SU-DHL-6 (cell line): Measurements from ENCODE around the gene REG3G.

Source experiments
- H2AFZ ChIP-seq: fragments of 200-600 bp; sonication (generic); 2 replicates; pipeline ENCODE4 v1.6.1; 2014; ENCODE audit warnings: low read depth, mild to moderate bottlenecking, moderate library complexity, mixed read lengths, antibody characterized with exemption, low read length; ENCODE audit not compliant: severe bottlenecking
- H3F3A ChIP-seq: fragments of 200-600 bp; shearing (Covaris generic); 2 replicates; pipeline ENCODE4 v1.6.0; 2016; ENCODE audit warnings: antibody characterized with exemption, mild to moderate bottlenecking; ENCODE audit not compliant: insufficient read depth
- H3K27ac ChIP-seq: fragments of 200-600 bp; sonication (generic); 2 replicates; pipeline ENCODE4 v1.5.1; 2016; ENCODE audit warnings: low read depth, mild to moderate bottlenecking, low read length, moderate library complexity, mixed read lengths
- H3K27me3 ChIP-seq: fragments of 200-600 bp; sonication (generic), shearing (Covaris generic); 2 replicates; pipeline ENCODE4 v1.6.0; 2014; ENCODE audit warnings: mild to moderate bottlenecking, low read length
- H3K36me3 ChIP-seq: fragments of 200-600 bp; sonication (generic); 2 replicates; pipeline ENCODE4 v1.6.1; 2014; ENCODE audit warnings: mild to moderate bottlenecking, low read length, mixed read lengths
- H3K4me2 ChIP-seq: fragments of 300-600, 200-600 bp; shearing (Covaris generic), sonication (generic); 2 replicates; pipeline ENCODE4 v1.6.0; 2014; ENCODE audit warnings: low read length, low read depth, mild to moderate bottlenecking; ENCODE audit not compliant: poor library complexity, severe bottlenecking
- H3K4me3 ChIP-seq: fragments of 200-600 bp; sonication (generic); 2 replicates; pipeline ENCODE4 v1.5.1; 2014; ENCODE audit warnings: antibody characterized with exemption, low read length, mild to moderate bottlenecking, mixed read lengths; ENCODE audit not compliant: insufficient read depth, poor library complexity, severe bottlenecking
- H3K79me2 ChIP-seq: fragments of 200-600 bp; sonication (generic); 2 replicates; pipeline ENCODE4 v1.6.1; 2014; ENCODE audit warnings: mild to moderate bottlenecking, low read length, moderate library complexity; ENCODE audit not compliant: insufficient read depth
- H3K9ac ChIP-seq: fragments of 200-600 bp; sonication (generic); 2 replicates; pipeline ENCODE4 v1.7.0; 2014; ENCODE audit warnings: mild to moderate bottlenecking, low read length
- H3K9me2 ChIP-seq: fragments of 200-600 bp; sonication (generic); replicated peaks from 2 replicates; pipeline ENCODE4 v1.6.1; 2014; ENCODE audit warnings: low read length; ENCODE audit not compliant: insufficient read depth
- H3K9me3 ChIP-seq: fragments of 200-600 bp; sonication (generic); 2 replicates; pipeline ENCODE4 v1.6.1; 2014; ENCODE audit warnings: low read length, mixed read lengths; ENCODE audit not compliant: insufficient read depth
- H4K20me1 ChIP-seq: fragments of 200-600 bp; sonication (generic); 2 replicates; pipeline ENCODE4 v1.6.1; 2014; ENCODE audit warnings: low read depth, mild to moderate bottlenecking, antibody characterized with exemption, low read length, moderate library complexity, mixed read lengths
- EZH2phosphoT487 ChIP-seq: fragments of 200-600 bp; sonication (generic), shearing (Covaris generic); conservative IDR thresholded peaks from 2 replicates; pipeline ENCODE4 v1.6.1; 2018; ENCODE audit warnings: mild to moderate bottlenecking, antibody characterized with exemption, low read length, moderate library complexity, mixed read lengths
- TF ChIP-seq, protein P1 (sequence below): fragments of 200-600 bp; sonication (generic); IDR thresholded peaks from one replicate; pipeline ENCODE4 v1.5.1; 2017; ENCODE audit warnings: antibody characterized with exemption, mild to moderate bottlenecking, low read length, moderate library complexity; ENCODE audit not compliant: insufficient read depth, poor library complexity, severe bottlenecking

REG3G gene

DNA sequence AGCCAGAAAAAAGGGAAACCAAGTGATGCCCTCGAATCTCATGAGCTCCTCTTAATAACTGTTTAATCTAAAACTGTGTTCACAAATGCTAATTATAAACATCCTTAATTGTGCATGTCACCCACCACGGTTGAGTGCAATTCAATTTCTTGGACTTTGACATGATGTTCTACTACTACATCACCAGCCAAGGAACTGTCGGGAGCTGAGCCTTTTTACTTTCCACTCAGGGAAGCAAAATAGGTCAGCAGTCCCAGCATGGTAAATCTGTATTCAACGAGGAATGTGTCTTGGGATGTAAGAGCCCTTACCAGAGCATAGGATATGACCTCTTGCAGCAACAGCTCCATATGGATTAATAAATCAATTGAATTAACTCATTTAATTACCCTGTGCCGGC is 20.8 kb upstream of the REG3G start:
- Histone ChIP-seq H3K9ac (no peak overlapping the region), H3K4me3 (no peak overlapping the region), H3K9me2 (no peaks in the 10 kb centered on the region), H3K27me3 (no peaks in the 10 kb centered on the region), H2AFZ (no peak overlapping the region), H3F3A (no peaks in the 10 kb centered on the region), H3K9me3 (no peaks in the 10 kb centered on the region), H4K20me1 (no peaks in the 10 kb centered on the region), H3K36me3 (no peaks in the 10 kb centered on the region), H3K4me2 (no peak overlapping the region), H3K79me2 (no peaks in the 10 kb centered on the region), H3K27ac (no peak overlapping the region)
- TF ChIP-seq, protein P1, sequence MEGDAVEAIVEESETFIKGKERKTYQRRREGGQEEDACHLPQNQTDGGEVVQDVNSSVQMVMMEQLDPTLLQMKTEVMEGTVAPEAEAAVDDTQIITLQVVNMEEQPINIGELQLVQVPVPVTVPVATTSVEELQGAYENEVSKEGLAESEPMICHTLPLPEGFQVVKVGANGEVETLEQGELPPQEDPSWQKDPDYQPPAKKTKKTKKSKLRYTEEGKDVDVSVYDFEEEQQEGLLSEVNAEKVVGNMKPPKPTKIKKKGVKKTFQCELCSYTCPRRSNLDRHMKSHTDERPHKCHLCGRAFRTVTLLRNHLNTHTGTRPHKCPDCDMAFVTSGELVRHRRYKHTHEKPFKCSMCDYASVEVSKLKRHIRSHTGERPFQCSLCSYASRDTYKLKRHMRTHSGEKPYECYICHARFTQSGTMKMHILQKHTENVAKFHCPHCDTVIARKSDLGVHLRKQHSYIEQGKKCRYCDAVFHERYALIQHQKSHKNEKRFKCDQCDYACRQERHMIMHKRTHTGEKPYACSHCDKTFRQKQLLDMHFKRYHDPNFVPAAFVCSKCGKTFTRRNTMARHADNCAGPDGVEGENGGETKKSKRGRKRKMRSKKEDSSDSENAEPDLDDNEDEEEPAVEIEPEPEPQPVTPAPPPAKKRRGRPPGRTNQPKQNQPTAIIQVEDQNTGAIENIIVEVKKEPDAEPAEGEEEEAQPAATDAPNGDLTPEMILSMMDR: no peak
- TF ChIP-seq EZH2phosphoT487: no peak

DNA sequence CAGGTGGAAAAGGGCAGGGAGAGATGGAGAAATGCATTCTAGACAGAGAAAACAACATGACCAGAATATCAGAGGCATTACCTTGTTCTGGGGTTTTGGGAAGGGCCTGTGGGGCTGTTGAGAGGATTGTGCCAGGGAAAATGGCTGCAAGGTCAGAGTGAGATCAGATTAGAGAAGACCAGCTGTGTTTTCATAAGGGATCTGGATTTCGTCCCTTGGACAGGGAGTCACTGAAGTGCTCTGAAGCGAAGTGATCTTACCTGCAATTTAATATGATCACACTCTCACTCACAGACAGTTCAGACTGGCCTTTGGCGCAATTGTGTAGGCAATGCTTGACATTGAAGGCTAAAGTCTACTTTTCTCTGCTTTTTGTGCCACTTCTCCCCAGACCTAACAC is 20.3 kb upstream of the REG3G start:
- no peak for TF ChIP-seq EZH2phosphoT487
- TF ChIP-seq, protein P1: no peak
- Histone ChIP-seq H3K36me3 (no peaks in the 10 kb centered on the region), H3K9ac (no peak overlapping the region)

DNA sequence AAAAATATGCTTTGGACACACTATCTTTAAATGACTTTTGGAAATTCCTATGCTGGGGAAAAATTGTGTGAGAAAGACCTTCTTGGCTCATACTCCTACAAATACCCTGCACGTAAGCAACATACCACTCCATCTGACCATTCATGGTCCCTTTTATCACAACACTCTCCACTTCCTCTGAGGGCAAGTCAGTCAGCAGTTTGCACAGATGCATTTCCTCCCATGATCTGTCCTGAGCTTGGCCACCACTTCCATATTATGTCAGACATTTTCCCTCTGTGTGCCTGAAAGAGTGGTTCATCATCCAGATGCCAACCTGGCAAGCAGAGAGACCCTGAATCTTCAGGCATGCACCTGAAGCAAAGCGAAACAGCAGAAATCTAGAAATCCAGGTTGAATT is 16.1 kb upstream of the REG3G start:
- no peak overlapping the region for H3K9ac ChIP-seq
- H3K4me2 ChIP-seq: no peak overlapping the region
- no peaks in the 10 kb centered on the region for H3K27me3 ChIP-seq
- no peak overlapping the region for H3K4me3 ChIP-seq
- H3K79me2 ChIP-seq: no peaks in the 10 kb centered on the region
- H3K27ac ChIP-seq: no peak overlapping the region
- no peak overlapping the region for H2AFZ ChIP-seq
- H3K36me3 ChIP-seq: no peaks in the 10 kb centered on the region
- TF ChIP-seq, protein P1: no peak
- TF ChIP-seq EZH2phosphoT487: no peak
- H3F3A ChIP-seq: no peaks in the 10 kb centered on the region
- H4K20me1 ChIP-seq: no peaks in the 10 kb centered on the region
- no peaks in the 10 kb centered on the region for H3K9me2 ChIP-seq
- H3K9me3 ChIP-seq: no peaks in the 10 kb centered on the region

More for the DNA sequence above, 20.3 kb upstream of the REG3G start:
- Histone ChIP-seq H3K9me2 (no peaks in the 10 kb centered on the region), H3K79me2 (no peaks in the 10 kb centered on the region), H4K20me1 (no peaks in the 10 kb centered on the region), H3K27me3 (no peaks in the 10 kb centered on the region), H3K4me3 (no peak overlapping the region), H3K9me3 (no peaks in the 10 kb centered on the region), H3K4me2 (no peak overlapping the region), H3F3A (no peaks in the 10 kb centered on the region), H2AFZ (no peak overlapping the region), H3K27ac (no peak overlapping the region)

DNA sequence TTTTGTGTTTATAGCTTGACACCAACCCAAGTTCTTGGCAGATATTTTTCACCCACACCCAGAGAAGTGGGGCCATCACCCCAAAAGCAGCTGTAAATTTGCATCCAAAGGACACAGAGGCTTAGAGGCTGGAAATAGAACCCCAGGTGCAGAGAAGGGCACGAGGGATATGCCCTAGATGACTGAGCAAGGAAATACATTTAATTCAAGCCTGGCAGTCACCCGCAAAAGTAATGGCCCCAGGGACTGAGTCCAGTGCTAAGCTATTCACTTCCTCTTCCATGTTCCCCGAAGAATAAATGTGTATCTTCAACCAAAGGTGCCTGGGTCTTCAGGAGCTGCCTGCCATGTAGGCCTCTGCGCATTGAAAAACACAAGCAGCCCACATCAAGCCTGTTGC is 14.0 kb upstream of the REG3G start:
- H3K9ac ChIP-seq: no peak overlapping the region
- no peak overlapping the region for H3K4me2 ChIP-seq
- H3K36me3 ChIP-seq: no peaks in the 10 kb centered on the region
- H2AFZ ChIP-seq: no peak overlapping the region
- H4K20me1 ChIP-seq: no peaks in the 10 kb centered on the region
- TF ChIP-seq EZH2phosphoT487: no peak
- TF ChIP-seq, protein P1: no peak
- H3F3A ChIP-seq: no peaks in the 10 kb centered on the region
- no peak overlapping the region for H3K4me3 ChIP-seq
- H3K27ac ChIP-seq: no peak overlapping the region
- no peaks in the 10 kb centered on the region for H3K27me3 ChIP-seq
- no peaks in the 10 kb centered on the region for H3K79me2 ChIP-seq
- H3K9me3 ChIP-seq: no peaks in the 10 kb centered on the region
- no peaks in the 10 kb centered on the region for H3K9me2 ChIP-seq
